DOHH2 (cell line): ENCODE data around the gene LCAT.

Experiments used
- EZH2phosphoT487 ChIP-seq: fragments of 200-600 bp; sonication (generic); IDR thresholded peaks from 2 replicates; pipeline ENCODE4 v1.6.1; 2017; ENCODE audit warnings: borderline replicate concordance, mild to moderate bottlenecking, antibody characterized with exemption, low read length, moderate library complexity, mixed read lengths
- TF ChIP-seq, protein P1 (sequence below): fragments of 200-600 bp; sonication (generic); IDR thresholded peaks from one replicate; pipeline ENCODE4 v1.5.1; 2014; ENCODE audit warnings: antibody characterized with exemption, mild to moderate bottlenecking, low read depth, low read length; ENCODE audit not compliant: poor library complexity, severe bottlenecking

DNA sequence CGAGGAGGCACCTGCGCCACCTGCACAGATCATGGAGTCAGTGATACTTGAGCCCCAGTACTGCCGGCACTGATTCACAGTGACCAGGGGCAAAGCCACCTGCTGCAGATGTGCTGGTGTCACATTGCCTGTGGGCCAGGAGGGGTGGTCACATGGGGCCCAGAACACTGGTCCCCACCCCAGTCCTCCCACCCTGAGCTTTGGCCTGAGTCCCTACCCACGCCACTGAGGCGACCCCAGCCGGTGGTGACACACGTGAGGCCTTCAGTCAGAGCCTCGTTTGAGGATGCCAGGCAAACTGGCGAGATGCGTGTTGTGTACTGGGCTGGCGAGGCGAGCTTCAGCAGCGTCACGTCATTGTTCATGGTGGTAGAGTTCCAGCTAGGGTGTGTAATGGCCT lies 13.7 kb downstream of the LCAT start:
- TF ChIP-seq, protein P1, sequence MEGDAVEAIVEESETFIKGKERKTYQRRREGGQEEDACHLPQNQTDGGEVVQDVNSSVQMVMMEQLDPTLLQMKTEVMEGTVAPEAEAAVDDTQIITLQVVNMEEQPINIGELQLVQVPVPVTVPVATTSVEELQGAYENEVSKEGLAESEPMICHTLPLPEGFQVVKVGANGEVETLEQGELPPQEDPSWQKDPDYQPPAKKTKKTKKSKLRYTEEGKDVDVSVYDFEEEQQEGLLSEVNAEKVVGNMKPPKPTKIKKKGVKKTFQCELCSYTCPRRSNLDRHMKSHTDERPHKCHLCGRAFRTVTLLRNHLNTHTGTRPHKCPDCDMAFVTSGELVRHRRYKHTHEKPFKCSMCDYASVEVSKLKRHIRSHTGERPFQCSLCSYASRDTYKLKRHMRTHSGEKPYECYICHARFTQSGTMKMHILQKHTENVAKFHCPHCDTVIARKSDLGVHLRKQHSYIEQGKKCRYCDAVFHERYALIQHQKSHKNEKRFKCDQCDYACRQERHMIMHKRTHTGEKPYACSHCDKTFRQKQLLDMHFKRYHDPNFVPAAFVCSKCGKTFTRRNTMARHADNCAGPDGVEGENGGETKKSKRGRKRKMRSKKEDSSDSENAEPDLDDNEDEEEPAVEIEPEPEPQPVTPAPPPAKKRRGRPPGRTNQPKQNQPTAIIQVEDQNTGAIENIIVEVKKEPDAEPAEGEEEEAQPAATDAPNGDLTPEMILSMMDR = no peak
- TF ChIP-seq EZH2phosphoT487 = no peak
